Mucosa of stomach (tissue), 1 donor: Measurements from ENCODE around the gene ZNF236.
"Not testable (repeated sequence)": the region's sequence is repeated elsewhere in the genome, so short reads cannot be mapped to it uniquely, and the experiment has no call there.

ENCODE experiments used
- H3K27me3 ChIP-seq: one replicate; pipeline ENCODE4 v1.7.0; 2013; ENCODE audit warnings: mild to moderate bottlenecking, low read length; ENCODE audit not compliant: control insufficient read depth, insufficient read depth
- H3K36me3 ChIP-seq: one replicate; pipeline ENCODE4 v1.7.0; 2013; ENCODE audit warnings: low read length; ENCODE audit not compliant: control insufficient read depth, insufficient read depth
- H3K4me1 ChIP-seq: one replicate; pipeline ENCODE4 v1.7.0; 2013; ENCODE audit warnings: mild to moderate bottlenecking, low read length; ENCODE audit not compliant: control insufficient read depth, insufficient read depth
- H3K4me3 ChIP-seq: one replicate; pipeline ENCODE4 v1.7.0; 2013; ENCODE audit warnings: low read length
- H3K9ac ChIP-seq: one replicate; pipeline ENCODE4 v1.7.0; 2013; ENCODE audit warnings: mild to moderate bottlenecking, low read length, moderate library complexity
- H3K9me3 ChIP-seq: one replicate; pipeline ENCODE4 v1.7.0; 2013; ENCODE audit warnings: mild to moderate bottlenecking, low read length, moderate library complexity; ENCODE audit not compliant: control insufficient read depth
- donor health status: Pancreatic carcinoma.

ZNF236 gene

DNA sequence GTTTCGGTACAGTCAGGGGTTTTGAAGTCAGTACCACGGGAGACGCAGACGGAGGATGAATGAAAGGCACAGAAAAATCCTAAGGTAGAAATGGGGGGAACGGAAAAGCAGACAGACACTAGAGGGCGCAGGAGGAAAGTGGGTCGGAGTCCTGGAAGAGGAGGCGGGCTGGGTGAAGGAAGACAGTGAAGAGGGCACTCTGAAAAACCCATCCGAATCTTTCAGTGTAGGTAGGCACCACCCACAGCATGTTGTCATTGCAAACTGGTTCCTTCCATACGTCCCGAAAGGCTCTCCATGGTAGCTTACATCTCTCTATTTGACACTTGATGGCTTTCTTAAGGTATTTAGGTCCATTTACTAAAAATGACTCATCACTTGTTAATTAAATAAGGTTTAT is 18.5 kb upstream of the ZNF236 start:
- Histone ChIP-seq H3K9me3 (no peaks in the 10 kb centered on the region), H3K4me3 (no peak overlapping the region), H3K4me1 (peaks cover 10% of the 10 kb centered on the region), H3K9ac (no peak overlapping the region), H3K36me3 (no peaks in the 10 kb centered on the region), H3K27me3 (peaks cover 8% of the 10 kb centered on the region)

DNA sequence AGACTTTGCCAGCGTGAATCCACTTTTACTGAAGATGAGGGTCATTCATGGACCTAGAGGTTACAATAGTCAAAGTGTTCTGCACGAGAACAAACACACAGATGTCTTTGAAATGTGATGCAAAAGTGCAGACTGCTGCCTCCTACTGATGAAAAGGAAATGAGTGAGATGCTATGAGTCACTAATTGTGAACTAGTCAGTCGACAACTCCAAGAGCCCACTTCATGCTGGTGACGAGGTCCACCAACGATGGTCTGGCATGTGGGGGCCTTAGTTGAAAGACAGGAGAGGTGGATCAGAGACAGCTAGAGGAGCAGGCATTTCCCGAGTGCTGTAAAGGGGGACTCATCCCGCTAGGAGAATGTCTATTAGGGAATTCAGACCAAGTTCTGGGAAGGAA is 17.1 kb upstream of the ZNF236 start:
- Histone ChIP-seq H3K4me1 (peaks cover 10% of the 10 kb centered on the region), H3K9me3 (no peaks in the 10 kb centered on the region), H3K27me3 (peaks cover 8% of the 10 kb centered on the region), H3K9ac (no peak overlapping the region), H3K36me3 (no peaks in the 10 kb centered on the region), H3K4me3 (no peak overlapping the region)

DNA sequence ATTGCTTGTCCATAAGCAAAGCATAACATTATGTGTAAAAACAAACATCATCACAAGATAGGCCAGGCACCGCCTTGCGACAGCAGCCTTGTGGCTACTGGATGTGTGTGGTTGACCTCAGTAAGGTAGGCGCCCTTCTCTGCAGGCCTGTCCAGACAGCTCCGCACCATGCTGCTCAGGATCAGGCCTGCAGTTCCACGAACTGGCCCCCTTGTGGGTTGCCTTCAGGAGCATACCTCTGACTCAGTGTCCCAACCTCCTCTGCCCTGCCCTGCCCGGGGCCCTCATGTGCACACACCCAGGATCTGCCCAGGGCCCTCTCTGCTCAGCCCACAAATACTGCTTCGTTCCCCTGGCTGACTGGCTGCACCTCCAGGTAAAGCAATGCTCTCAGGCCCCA is 16.1 kb upstream of the ZNF236 start:
- Histone ChIP-seq H3K9me3 (no peaks in the 10 kb centered on the region), H3K9ac (no peak overlapping the region), H3K4me1 (peaks cover 10% of the 10 kb centered on the region), H3K36me3 (no peaks in the 10 kb centered on the region), H3K27me3 (peaks cover 5% of the 10 kb centered on the region), H3K4me3 (no peak overlapping the region)

DNA sequence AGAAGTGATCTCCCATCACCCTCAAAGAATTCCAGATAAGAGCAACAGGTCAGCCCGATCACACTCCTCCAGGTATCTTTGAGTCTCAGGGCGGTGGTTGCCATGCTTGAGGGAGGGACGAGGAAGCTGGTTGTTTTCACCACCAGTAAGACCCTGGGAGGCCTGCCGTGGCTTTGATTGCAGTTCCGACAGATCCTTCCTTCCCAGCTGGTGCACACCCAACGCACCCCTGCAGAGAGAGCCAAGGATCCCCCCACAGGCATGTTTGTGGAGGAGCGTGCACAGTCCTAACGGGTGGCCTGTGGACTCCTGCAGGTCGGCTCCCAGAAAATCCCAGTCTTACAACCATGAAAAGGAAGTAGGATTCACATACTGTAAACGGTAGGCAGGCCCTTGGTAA is 13.8 kb upstream of the ZNF236 start:
- Histone ChIP-seq H3K4me3 (no peak overlapping the region), H3K9ac (no peak overlapping the region), H3K4me1 (peaks cover 3% of the 10 kb centered on the region), H3K36me3 (no peaks in the 10 kb centered on the region), H3K9me3 (no peaks in the 10 kb centered on the region), H3K27me3 (no peaks in the 10 kb centered on the region)

DNA sequence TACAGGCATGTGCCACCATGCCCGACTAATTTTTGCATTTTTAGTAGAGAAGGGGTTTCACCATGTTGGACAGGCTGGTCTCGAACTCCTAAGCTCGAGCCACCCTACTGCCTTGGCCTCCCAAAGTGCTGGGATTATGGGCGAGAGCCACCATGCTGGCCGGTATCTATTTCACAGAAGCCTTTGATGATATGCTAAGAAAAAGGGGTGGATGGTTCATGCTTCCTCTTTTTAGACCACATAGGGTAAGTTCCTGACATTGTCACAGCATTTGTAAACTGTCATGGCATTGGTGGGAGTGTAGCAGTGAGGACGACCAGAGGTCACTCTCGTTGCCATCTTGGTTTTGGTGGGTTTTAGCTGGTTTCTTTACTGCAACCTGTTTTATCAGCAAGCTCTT is 10.8 kb upstream of the ZNF236 start:
- not testable (repeated sequence) for H3K4me3 ChIP-seq, H3K9me3 ChIP-seq, H3K36me3 ChIP-seq, H3K9ac ChIP-seq, H3K27me3 ChIP-seq, H3K4me1 ChIP-seq

DNA sequence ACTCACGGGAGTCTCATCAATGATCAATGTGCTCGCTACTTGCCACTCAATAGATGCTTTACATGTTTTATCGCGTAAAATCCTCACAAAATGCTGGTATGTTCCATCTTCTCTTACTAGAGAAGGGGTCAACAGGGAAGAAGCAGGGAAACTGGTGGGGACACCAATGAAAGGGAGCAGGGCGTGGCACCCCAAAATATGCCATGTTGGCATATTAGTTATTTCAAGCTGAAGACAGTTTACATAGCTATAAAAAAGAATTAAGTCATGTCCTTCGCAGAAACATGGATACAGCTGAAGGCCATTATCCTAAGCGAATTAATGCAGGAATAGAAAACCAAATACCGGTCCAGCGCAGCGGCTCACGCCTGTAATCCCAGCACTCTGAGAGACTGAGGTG is 8.1 kb upstream of the ZNF236 start:
- no peaks in the 10 kb centered on the region for H3K4me1 ChIP-seq
- H3K9me3 ChIP-seq: no peaks in the 10 kb centered on the region
- H3K4me3 ChIP-seq: no peak overlapping the region
- no peaks in the 10 kb centered on the region for H3K36me3 ChIP-seq
- H3K27me3 ChIP-seq: no peaks in the 10 kb centered on the region
- H3K9ac ChIP-seq: no peak overlapping the region

DNA sequence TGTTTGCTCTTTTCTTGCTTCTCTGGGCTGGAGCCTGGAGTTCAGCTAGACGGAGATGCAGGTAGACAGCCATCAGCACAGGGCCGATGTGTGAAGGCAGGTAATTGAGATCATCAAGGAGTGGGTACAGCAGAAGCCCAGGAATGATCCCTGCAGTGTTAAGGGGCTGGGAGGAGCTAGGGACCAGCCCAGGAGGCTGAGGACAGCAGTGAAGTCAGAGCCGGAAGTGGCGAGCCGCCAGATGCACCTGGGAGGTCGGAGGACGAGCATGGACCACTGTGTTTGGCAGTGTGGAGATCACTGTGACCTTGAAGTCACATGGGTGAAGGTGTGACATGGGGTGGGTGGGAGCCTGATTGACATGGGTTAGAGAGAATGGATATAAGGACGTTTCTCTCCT is 6.2 kb upstream of the ZNF236 start:
- peaks cover 5% of the 10 kb centered on the region for H3K4me1 ChIP-seq
- H3K27me3 ChIP-seq: no peaks in the 10 kb centered on the region
- no peaks in the 10 kb centered on the region for H3K9me3 ChIP-seq
- no peak overlapping the region for H3K4me3 ChIP-seq
- H3K9ac ChIP-seq: no peak overlapping the region
- H3K36me3 ChIP-seq: no peaks in the 10 kb centered on the region

DNA sequence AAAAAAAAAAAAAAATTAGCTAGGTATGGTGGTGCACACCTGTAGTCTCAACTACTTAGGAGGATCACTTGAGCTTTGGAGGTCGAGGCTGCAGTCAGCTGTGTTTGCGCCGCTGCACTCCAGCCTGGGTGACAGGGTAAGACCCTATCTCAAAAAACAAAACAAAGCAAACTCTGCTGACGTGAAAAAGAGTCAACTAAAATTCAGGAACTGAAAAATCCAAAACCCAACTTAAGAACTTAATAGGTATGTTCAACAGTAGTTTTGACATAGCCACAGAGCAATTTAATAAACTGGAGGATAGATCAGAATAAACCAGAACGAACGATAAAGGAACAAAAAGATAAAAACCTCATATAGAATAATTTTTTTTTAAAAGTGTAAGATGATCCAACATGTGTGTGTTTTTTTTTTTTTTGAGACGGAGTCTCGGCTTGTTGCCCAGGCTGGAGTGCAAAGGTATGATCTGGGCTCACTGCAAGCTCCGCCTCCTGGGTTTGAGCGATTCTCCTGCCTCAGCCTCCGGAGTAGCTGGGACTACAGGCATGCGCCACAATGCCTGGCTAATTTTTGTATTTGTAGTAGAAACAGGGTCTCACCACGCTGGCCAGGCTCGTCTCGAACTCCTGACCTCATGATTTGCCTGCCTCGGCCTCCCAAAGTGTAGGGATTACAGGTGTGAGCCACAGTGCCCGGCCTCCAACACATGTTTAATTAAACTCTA is 4.3 kb upstream of the ZNF236 start:
- Histone ChIP-seq H3K9ac (no peak overlapping the region), H3K4me3 (no peak overlapping the region), H3K36me3 (no peaks in the 10 kb centered on the region), H3K9me3 (no peaks in the 10 kb centered on the region), H3K27me3 (no peaks in the 10 kb centered on the region), H3K4me1 (peaks cover 5% of the 10 kb centered on the region)

DNA sequence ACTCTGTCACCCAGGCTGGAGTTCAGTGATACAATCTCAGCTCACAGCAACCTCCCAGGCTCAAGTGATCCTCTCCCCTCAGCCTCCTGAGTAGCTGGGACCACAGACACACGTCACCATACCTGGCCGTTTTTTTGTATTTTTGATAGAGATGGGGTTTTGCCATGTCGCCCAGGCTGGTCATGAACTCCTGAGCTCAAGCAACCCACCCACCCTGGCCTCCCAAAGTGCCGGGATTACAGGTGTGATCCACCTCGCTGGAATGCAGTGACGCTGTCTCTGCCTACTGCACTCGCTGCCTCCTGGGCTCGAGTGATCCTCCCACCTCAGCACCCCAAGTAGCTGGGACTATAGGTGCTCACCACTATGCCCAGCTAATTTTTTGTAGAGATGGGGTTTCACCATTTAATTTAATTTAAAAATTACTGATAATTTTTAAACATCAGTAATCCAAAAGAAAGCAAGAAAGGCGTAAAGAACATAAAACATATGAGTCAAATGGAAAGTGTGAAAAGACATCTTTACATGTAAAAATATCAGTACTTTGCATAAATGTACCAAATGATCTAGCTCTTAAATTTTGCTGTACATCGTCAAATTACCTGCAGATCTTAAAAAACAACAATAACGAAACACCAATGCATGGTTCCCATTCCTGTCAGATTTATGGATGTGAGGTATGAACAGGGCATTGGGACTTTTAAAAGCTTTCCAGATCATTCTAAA is 2.8 kb upstream of the ZNF236 start:
- peaks cover 20% of the 10 kb centered on the region for H3K4me1 ChIP-seq
- H3K9ac ChIP-seq: no peak overlapping the region
- H3K36me3 ChIP-seq: no peaks in the 10 kb centered on the region
- no peak overlapping the region for H3K4me3 ChIP-seq
- no peaks in the 10 kb centered on the region for H3K27me3 ChIP-seq
- H3K9me3 ChIP-seq: no peaks in the 10 kb centered on the region

DNA sequence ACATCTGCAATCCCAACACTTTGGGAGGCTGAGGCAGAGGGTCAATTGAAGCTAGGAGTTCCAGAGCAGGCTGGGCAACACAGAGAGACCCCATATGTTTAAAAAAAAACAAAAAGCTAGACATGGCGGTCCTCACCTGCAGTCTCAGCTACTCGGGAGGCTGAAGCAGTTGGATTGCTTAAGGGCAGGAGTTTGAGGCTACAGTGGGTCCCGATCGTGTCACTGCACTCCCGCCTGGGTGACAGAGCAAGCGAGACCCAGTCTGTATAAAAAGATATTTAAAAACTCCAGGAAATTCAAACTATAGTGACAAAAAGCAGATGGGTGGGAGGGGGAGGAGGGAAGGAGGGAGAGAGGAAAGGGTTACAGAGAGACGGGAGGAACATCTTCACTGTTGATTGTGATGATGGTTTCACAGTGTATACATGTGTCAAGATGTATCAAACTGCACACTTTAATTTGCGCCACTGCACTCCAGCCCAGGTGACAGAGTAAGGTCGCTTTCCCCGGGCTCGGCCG is 942 bp upstream of the ZNF236 start:
- Histone ChIP-seq H3K36me3 (no peaks in the 10 kb centered on the region), H3K27me3 (no peaks in the 10 kb centered on the region), H3K9me3 (no peaks in the 10 kb centered on the region), H3K4me1 (peaks cover 25% of the 10 kb centered on the region), H3K4me3 (peak overlapping the region; percentile 85), H3K9ac (peak overlapping the region; percentile 95)

DNA sequence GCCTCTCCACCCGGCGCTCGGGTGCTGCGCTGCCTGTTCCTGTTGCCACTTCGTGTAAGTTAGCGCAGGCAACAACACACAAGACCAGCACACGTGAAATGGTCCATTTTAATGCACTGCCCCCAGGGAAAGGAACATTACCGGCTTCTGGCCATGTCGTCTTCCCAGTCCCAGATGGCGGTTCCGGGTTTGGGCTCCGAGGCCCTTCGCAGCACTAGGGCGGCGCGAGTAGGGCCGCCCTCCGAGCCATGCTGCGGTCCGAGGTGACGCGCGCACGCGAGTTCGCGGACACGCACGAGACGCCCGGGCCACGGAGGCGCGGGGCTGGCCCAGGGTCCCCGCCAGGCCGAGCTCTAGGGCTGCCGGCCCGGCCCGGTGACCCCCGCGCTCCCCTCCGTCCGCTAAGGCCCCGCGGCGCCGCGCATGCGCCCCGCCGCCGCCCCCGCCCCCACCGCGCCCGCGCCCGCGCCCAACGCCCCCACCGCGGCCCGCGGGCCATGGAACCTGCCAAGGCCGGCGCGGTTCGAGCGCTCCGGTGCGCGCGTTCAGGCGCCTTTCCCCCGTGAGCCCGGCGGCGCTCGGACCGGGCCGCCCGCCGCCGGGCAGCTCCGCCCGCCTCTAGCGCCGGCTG is 367 bp upstream of the ZNF236 start:
- H3K27me3 ChIP-seq: no peaks in the 10 kb centered on the region
- no peaks in the 10 kb centered on the region for H3K36me3 ChIP-seq
- peak overlapping the region; percentile 95 for H3K9ac ChIP-seq
- peak overlapping the region; percentile 85 for H3K4me3 ChIP-seq
- H3K9me3 ChIP-seq: no peaks in the 10 kb centered on the region
- H3K4me1 ChIP-seq: peaks cover 25% of the 10 kb centered on the region

DNA sequence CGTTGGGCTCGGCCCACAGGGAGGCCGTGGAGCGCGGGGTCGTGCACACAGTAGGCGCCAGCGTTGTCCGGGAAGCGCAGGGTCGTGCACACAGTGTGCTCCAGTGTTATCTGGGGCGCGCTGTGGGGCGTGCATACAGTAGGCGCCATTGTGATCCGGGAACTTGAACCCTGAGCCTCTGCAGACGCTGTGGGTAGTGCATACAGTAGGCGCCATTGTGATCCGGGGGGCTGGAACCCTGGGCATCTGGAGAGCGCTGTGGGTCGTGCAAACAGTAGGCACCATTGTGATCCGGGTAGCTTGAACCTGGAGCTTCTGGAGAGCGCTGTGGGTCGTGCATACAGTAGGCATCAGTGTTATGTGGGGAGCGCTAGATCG is 793 bp downstream of the ZNF236 start:
- Histone ChIP-seq H3K9me3 (no peaks in the 10 kb centered on the region), H3K4me3 (peak overlapping the region; percentile 18), H3K36me3 (no peaks in the 10 kb centered on the region), H3K9ac (peak overlapping the region; percentile 69), H3K4me1 (peaks cover 25% of the 10 kb centered on the region), H3K27me3 (no peaks in the 10 kb centered on the region)
